Measurements from ENCODE around the gene ARHGAP18.

- TF ChIP-seq CTCF (IDR thresholded peaks at IDR 0.05; ENCODE audit: low read depth, low read length, poor library complexity, severe bottlenecking) (no peak), EZH2phosphoT487 (IDR thresholded peaks at IDR 0.05; ENCODE audit: borderline replicate concordance, low read length) (no peak)
Measured at GRCh38 chr6:129565811-129566210, 144.2 kb downstream of the ARHGAP18 start.
